Fibroblast of the conjunctiva (primary cell): ENCODE results near the gene LRIG1.

Experiments used
- DNase-seq: peaks from one replicate; pipeline ENCODE4 v3.0.0-alpha.2; 2010; ENCODE audit warnings: low read depth

LRIG1 gene

GRCh38 chr3:66382142-66382541 lies 118.7 kb downstream of the LRIG1 start:
- DNase-seq = no peak

DNA sequence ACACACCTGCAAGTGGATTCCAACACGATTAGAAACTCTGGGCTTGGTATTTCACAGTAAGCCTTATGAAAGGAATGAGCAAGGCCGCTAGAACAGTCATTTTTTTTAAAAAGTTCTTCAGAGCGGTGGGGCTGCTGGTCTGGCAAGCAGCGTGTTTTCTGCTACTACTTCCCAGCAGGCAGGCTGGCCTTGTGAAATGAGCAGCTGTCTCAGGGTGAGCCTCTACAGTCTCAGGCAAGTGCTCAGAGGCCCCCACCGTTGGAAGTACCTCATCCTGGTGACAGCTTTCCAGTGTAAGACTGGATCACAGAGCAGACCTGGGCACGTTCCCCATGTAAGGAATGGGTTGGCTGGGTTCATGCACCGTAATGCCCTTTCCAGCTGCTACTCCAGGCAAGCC lies 119.2 kb downstream of the LRIG1 start:
- no peak for DNase-seq

GRCh38 chr3:66380200-66380932 lies 120.5 kb downstream of the LRIG1 start:
- no peak for DNase-seq

- no peak for DNase-seq
Measured at GRCh38 chr3:66379565-66379964, 121.3 kb downstream of the LRIG1 start.

GRCh38 chr3:66378256-66378655 lies 122.6 kb downstream of the LRIG1 start:
- DNase-seq = no peak

- no peak for DNase-seq
Measured at GRCh38 chr3:66377800-66378199, 123.0 kb downstream of the LRIG1 start.

GRCh38 chr3:66376568-66376967 lies 124.3 kb downstream of the LRIG1 start:
- peak; percentile 77 for DNase-seq

DNA sequence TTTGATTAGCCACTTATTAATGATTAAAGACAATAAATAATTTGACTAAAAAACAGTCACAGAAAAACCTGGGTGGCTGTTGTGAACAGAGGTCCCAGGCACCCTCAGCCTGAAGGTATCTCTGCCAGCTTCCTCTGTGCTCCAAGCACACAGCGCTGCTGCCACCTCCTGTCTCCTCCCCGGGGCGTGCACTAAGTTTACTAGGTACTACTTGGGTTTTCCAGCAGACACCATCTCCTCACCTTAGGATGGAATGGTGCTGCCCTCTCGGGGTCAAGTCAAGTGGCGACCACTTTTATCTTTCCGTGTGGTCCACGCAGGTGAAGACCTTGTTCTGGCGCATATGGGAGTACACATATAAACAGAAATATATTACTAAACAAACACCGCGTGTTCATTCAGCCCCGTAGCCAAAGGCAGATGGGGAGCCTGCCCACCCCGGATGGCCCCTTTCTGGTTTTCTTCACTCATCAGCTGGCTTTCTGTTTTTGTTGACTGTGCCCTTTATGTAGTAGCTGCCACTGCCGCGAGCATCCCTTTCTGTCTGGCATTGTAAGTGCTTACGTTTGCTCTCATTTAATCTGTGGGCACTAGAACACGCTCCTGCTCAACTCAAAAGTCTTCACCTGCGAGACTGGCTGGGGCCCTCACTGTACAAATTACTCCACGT lies 128.0 kb downstream of the LRIG1 start:
- DNase-seq = no peak

DNA sequence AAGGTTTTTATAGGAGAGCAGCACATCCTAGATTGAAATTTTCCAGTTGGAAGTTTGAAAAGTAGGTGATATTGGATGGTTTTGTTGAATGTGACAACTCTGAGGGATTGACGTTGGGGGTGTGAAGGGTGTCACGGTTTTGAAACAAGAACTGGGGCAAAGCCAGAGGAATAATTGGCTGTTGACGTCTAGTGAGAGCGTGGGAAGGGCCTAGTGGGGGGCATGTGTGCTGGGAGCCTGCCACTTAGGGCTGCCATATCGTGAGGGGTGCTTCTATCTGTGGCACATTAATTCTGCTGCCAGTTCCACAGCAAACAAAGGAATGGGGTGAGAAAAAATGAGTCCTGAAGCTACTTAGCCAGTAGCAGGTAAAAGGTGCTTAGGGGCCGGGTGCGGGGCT lies 129.4 kb downstream of the LRIG1 start:
- no peak for DNase-seq

- no peak for DNase-seq
Measured at GRCh38 chr3:66370179-66370578, 130.6 kb downstream of the LRIG1 start.

GRCh38 chr3:66367979-66368378 lies 132.8 kb downstream of the LRIG1 start:
- no peak for DNase-seq

GRCh38 chr3:66366747-66367146 lies 134.1 kb downstream of the LRIG1 start:
- no peak for DNase-seq

GRCh38 chr3:66365080-66365479 lies 135.7 kb downstream of the LRIG1 start:
- DNase-seq = no peak

- DNase-seq = no peak
Measured at GRCh38 chr3:66363148-66363547, 137.7 kb downstream of the LRIG1 start.

GRCh38 chr3:66362541-66362941 lies 138.3 kb downstream of the LRIG1 start:
- DNase-seq = peak; percentile 20

DNA sequence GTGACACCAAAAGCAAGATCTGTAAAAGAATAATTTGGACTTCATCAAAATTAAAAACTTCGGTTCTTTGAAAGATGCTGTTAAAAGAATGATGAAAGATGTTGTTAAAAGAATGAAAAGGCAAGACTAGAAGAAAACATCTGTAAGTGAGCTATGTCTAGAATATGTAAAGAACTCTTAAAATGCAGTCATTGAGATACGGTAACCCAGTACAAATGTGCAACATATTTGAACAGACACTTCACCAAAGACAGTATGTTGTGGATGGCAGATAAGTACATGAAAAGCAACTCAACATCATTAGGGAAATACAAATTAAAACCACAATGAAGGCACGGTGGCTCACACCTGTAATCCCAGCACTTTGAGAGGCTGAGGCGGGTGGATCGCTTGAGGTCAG lies 139.5 kb downstream of the LRIG1 start:
- DNase-seq = no peak

DNA sequence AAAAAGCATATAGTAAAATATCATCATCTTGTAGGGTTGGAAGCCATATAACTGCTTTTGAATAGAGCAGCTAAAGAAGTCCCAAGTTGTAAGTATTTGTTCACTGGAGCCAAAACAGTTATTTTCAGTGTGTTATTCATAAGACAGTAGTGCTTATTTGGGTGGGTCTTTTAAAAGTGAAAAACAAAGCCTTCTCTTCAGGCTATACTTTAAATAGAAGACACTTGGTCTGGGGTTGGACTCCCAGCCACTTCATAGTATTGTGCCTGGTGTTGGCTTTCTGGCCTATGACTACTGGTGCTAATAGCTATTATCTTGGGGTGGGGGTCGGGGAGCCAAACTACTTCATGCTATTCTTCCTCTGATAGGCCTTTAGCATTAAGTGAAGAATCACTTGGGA lies 144.8 kb downstream of the LRIG1 start:
- DNase-seq = no peak

GRCh38 chr3:66355394-66355793 lies 145.4 kb downstream of the LRIG1 start:
- DNase-seq = no peak

- no peak for DNase-seq
Measured at GRCh38 chr3:66354001-66354400, 146.8 kb downstream of the LRIG1 start.

DNA sequence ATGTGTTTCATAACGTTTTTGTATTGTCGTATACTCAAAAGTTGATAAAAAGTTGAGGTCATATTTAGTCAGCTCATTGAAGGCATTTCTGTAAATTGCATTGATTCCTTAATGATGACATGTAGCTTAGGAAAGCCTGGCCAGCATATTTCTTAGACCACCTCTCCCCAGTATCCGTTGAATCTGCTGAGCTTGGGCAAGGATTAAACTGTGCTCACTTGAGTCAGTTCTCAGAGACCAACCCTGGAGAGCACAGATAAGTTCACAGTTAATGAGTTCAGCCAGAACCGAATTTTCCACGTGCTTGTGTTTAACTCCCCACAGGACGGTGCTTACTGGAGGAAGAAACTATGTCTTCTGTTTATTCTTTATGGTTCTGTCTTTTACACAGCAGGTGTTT lies 147.3 kb downstream of the LRIG1 start:
- no peak for DNase-seq

- no peak for DNase-seq
Measured at GRCh38 chr3:66353039-66353438, 147.8 kb downstream of the LRIG1 start.

GRCh38 chr3:66350601-66351000 lies 150.2 kb downstream of the LRIG1 start:
- DNase-seq = no peak

- no peak for DNase-seq
Measured at GRCh38 chr3:66348704-66349103, 152.1 kb downstream of the LRIG1 start.
